HG03060 (cell line): Measurements from ENCODE around the gene HBP1.
"Not testable (repeated sequence)": the region's sequence is repeated elsewhere in the genome, so short reads cannot be mapped to it uniquely, and the experiment has no call there.

Experiments used
- ATAC-seq: cut with Tn5 transposase; IDR thresholded peaks from one replicate; pipeline ENCODE4 v1.9.1; 2021; ENCODE audit warnings: low read depth, moderate number of reproducible peaks; ENCODE audit not compliant: unreplicated experiment

HBP1 gene

DNA sequence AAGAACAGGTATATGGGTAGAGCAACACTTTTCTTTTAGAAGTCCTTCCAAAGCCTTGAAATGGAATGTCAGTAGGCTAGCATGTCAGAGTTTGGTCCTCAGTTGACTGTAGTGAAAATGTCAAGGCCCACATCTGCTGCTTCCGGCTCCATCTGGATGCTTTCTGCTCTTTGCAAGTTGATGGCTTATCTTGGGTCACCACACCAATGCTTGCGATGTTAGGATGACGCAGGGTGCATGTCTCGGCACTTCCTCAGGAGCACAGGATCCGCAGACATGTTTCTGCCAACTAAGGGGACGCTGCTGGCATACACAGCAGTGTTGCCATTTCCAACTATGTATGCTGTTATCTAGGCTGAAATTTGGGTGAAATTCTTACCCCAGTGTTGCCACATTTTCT lies 14.0 kb upstream of the HBP1 start:
- ATAC-seq = no peak

- not testable (repeated sequence) for ATAC-seq
Observed at GRCh38 chr7:107155726-107156125, 13.1 kb upstream of the HBP1 start.

DNA sequence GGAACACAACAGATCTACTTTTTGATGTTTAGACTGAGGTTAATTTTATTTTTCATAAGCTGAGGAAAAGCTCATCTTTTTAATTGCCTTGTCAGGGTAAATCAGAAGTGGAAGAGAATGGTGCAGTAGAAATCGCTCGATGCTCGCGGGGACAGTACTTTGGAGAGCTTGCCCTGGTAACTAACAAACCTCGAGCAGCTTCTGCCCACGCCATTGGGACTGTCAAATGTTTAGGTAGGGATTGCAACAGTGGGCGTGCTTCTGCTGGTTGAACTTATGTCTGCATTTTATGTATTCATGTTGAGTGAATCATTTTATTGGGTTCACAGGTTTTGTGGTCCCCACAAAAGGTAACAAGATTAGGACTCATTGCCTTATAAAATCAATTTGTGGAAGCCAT lies 11.7 kb upstream of the HBP1 start:
- ATAC-seq = no peak

- no peak for ATAC-seq
Observed at GRCh38 chr7:107158028-107158427, 10.8 kb upstream of the HBP1 start.

DNA sequence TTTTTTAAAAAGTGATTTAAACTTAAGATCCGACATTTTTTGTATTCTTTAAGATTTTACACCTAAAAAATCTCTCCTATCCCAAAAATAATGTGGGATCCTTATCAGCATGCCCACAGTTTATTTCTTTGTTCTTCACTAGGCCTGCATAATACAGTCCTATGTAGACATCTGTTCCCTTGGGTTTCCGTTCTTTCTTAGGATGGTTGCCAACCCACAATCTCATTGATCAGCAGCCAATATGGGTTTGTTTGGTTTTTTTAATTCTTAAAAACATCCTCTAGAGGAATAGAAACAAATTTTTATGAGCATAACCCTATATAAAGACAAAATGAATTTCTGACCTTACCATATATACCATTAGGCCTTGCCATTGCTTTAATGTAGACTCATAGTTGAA lies 8.4 kb upstream of the HBP1 start:
- no peak for ATAC-seq

- no peak for ATAC-seq
Observed at GRCh38 chr7:107161415-107161814, 7.4 kb upstream of the HBP1 start.

GRCh38 chr7:107162475-107162874 lies 6.3 kb upstream of the HBP1 start:
- no peak for ATAC-seq

GRCh38 chr7:107164092-107164491 lies 4.7 kb upstream of the HBP1 start:
- no peak for ATAC-seq

GRCh38 chr7:107165341-107165740 lies 3.5 kb upstream of the HBP1 start:
- ATAC-seq = no peak

DNA sequence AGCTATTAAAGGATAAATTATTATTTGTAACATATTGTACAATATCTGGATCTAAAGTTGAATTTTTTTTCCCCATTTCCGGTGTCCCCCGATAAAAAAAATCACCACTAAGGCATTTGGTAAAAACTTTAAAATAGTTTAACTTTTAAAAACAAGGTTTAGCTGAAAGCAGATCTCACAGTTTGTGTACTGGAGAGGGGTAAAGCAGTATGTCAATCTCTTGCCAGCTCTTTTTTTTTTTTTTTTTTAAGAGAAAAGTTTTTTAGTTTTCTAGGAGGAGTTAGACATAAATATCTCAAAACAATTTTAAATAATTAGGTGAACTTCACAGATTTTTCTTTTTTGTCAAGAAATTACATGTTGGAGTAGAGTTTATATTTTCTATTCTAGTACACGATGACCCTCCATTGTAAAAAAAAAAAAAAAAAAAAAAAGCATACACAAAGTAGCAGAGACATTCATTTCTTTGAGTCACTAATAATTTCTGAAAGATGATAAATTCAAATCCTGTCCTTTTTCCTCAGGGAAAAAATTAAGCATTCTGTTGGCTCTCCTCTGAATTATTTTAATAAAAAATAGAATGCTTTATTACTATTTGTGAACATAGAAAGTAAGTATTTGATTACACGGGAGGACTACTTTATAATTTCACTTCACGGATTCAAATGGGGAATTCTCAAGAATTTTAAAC lies 1.9 kb upstream of the HBP1 start:
- ATAC-seq = no peak

- ATAC-seq = no peak
Observed at GRCh38 chr7:107167483-107168232, 1.1 kb upstream of the HBP1 start.

- ATAC-seq = no peak
Observed at GRCh38 chr7:107169120-107170050, 582 bp downstream of the HBP1 start.

DNA sequence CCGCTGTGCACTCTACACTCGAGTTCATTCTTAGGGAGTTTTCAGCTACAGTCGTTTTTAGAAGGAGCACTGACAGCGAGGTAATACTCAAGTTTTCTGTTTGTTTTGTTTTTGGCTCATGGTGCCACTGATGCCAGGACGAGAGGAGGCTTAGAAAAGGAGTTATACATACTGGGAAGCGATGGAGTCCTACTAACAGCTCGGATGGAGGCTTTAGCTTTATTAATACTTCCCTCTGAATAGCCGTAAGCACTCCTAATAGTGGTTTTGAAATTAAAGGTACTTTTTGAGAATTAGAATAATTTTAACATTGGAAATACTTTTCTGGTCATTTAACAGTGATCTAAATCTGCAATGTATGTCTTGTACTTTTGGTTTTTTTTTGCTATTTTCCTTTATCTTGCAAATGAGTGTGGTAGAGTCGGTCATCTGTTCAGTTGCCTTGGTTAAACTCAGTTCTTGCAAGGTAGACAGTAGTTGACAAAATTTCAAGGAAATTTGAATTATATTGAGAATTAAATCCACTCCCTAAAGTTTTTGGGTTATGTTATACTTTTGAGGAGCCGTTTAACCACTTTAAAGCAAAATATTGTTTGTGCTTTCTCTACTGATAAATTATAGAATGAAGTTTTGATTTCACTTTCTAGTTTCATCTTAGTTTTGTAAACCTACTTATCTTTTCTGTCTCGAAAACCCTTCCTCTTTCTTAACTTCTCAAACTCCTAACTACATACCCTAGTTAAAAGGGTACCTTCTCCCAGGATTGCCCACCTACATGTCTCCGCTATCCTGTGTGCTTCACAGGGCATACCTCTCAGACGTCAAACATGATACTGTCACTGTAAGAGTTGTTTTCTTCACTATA lies 1.5 kb downstream of the HBP1 start:
- no peak for ATAC-seq

DNA sequence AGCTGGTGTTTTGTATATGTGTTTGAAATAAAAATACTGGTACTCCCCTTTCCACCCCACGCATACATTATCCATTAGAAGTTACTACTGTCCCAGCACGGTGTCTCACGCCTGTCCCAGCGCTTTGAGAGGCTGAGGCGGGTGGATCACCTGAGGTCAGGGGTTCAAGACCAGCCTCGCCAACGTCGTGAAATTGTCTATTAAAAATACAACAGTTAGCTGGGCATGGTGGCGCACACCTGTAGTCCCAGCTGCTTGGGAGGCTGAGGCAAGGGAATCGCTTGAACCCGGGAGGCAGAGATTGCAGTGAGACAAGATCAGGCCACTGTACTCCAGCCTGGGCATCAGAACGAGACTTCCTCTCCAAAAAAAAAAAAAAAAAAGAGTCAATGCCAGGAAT lies 2.7 kb downstream of the HBP1 start:
- ATAC-seq = no peak

GRCh38 chr7:107172276-107173032 lies 3.7 kb downstream of the HBP1 start:
- ATAC-seq = no peak

DNA sequence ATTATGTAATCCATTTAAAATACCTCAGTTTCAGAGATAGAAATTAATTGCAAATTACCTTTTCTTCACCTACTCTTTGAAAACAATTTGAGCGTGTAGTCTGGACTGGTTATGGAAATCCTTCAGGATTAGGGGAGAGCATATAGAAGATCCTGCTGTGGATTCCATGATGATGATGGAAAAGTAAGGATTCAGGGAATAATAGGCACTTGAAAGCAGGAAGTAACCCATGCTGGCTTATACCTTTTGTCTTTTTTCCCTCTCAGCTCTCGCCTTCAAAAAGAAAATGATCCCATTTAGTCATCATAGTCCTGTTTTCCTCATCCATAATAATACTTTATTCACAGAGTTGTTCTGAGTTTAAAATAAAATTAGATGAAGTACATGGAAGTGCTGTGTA lies 4.4 kb downstream of the HBP1 start:
- ATAC-seq = no peak

DNA sequence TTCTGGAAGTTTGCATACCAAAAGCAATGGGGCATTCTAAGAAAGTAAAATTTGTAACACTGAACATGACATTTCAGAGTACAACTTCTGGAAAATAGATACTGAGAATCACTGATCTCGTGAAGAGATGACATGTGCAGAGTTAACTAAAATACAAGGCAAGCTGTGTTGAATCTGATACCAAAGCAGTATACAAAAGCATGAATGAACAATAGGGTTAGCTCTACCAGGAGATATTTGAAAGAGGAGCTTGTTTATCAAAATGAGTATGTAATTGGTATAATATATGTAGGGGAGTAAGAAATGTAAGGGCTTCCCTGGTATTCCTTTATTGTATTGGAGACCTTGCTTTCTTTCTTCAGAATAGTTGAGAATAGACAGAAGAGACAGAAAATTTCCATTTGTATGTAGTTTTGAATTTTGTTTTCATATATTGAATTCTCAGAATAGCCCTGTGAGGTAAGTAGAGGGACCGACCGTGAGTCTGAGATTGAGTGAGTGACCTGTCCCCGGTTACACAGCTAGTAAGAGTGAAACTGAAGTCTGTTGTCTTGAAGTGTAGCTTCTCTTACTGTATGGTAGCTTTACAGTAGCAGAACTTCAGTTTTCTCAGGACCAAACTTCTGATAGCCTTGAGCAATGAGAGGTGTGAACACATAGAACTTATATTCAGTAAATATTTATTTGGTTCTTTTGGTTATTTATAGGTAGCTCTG lies 5.0 kb downstream of the HBP1 start:
- peak; percentile 36 for ATAC-seq

DNA sequence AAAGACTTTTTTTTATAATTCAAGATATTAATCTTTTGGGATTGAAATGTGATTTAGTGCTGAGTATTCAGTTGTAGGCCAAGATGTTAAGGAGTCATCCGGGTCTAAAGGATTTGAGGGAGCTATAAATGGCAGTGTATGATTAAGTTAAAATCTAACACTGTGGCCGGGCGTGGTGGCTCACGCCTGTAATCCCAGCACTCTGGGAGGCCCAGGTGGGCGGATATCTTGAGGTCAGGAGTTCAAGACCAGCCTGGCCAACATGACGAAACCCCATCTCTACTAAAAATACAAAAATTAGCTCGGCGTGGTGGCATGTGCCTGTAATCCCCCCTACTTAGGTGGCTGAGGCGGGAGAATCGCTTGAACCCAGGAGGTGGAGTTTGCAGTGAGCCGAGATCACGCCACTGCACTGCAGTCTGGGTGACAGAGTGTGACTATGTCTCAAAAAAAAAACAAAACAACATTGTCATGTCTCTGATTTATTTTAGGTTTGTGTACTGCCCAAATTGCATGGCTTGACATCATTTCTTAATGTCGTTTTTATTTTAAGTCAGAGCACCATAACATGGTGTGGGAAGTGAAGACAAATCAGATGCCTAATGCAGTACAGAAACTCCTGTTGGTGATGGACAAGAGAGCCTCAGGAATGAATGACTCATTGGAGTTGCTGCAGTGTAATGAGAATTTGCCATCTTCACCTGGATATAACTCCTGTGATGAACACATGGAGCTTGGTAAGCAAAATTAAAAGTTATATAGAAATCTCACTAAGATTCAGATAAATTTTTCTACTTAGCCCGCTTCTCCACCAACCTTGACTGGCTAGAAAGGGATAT lies 10.7 kb downstream of the HBP1 start:
- no peak for ATAC-seq
